ENCODE results near the gene MRNIP.

DNA sequence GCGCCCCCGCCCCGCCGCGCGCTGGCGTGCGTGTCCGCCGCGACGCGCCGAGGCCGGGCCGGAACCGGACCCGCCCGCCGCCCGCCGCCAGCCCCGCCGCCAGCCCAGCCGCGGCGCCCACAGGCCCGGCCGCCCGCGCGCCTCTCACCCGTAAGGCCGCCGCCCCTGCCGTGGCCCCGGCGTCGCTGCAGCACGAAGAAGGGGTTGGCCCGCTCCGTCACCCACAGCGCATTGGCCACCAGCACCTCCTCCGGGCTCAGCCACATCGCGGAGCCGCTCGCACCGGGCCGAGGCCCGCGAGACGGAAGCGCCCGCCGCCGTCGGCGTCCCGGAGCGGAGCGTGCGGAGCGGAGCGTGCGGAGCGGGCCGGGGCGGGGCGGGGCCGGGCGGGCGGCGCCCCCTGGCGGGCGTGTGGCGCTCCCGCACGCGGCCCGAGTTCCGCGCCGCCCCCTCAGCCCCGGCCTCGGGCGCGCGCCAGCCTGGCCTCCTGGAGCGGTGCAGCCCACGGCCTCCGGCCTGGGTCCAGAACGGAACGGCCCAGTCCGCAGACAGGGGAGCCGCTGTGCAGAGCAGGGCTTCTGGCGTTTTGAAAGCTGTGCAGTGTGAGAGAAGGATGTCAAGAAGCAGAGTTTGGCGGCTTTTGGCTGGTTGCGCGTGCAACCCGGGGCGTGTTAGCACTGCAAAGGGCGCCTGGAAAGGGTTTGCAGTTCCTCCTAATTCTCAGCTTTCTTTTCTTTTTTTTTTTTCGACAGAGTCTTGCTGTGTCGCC lies 49.1 kb upstream of the MRNIP start, which contains the start of gene TBC1D9B:
- TF ChIP-seq, protein P1, sequence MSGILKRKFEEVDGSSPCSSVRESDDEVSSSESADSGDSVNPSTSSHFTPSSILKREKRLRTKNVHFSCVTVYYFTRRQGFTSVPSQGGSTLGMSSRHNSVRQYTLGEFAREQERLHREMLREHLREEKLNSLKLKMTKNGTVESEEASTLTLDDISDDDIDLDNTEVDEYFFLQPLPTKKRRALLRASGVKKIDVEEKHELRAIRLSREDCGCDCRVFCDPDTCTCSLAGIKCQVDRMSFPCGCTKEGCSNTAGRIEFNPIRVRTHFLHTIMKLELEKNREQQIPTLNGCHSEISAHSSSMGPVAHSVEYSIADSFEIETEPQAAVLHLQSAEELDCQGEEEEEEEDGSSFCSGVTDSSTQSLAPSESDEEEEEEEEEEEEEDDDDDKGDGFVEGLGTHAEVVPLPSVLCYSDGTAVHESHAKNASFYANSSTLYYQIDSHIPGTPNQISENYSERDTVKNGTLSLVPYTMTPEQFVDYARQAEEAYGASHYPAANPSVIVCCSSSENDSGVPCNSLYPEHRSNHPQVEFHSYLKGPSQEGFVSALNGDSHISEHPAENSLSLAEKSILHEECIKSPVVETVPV (CRISPR knock-in tag; IDR thresholded peaks at IDR 0.05), result no peak
- TF ChIP-seq ZNF565 (CRISPR knock-in tag; conservative IDR thresholded peaks at IDR 0.05; ENCODE audit: low read depth), result no peak
- TF ChIP-seq ZFP30 (CRISPR knock-in tag; IDR thresholded peaks at IDR 0.05), result no peak
- TF ChIP-seq ZFP3 (CRISPR knock-in tag; IDR thresholded peaks at IDR 0.05), result no peak
- no peak for TF ChIP-seq TCF4 (CRISPR knock-in tag; IDR thresholded peaks at IDR 0.05; ENCODE audit: borderline replicate concordance)
- TF ChIP-seq SNAI2 (CRISPR knock-in tag; IDR thresholded peaks at IDR 0.05), result no peak
- TF ChIP-seq GLIS3 (CRISPR knock-in tag; IDR thresholded peaks at IDR 0.05), result no peak
- no peak for TF ChIP-seq BACH2 (CRISPR knock-in tag; IDR thresholded peaks at IDR 0.05; ENCODE audit: borderline replicate concordance)
- TF ChIP-seq, protein P2, sequence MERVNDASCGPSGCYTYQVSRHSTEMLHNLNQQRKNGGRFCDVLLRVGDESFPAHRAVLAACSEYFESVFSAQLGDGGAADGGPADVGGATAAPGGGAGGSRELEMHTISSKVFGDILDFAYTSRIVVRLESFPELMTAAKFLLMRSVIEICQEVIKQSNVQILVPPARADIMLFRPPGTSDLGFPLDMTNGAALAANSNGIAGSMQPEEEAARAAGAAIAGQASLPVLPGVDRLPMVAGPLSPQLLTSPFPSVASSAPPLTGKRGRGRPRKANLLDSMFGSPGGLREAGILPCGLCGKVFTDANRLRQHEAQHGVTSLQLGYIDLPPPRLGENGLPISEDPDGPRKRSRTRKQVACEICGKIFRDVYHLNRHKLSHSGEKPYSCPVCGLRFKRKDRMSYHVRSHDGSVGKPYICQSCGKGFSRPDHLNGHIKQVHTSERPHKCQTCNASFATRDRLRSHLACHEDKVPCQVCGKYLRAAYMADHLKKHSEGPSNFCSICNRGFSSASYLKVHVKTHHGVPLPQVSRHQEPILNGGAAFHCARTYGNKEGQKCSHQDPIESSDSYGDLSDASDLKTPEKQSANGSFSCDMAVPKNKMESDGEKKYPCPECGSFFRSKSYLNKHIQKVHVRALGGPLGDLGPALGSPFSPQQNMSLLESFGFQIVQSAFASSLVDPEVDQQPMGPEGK (CRISPR knock-in tag; IDR thresholded peaks at IDR 0.05; ENCODE audit: borderline replicate concordance), result no peak
- TF ChIP-seq ZNF8 (CRISPR knock-in tag; IDR thresholded peaks at IDR 0.05), result no peak
- TF ChIP-seq ESRRG (CRISPR knock-in tag; IDR thresholded peaks at IDR 0.05), result no peak
- no peak for TF ChIP-seq ZC3H10 (CRISPR knock-in tag; IDR thresholded peaks at IDR 0.05)
- no peak for TF ChIP-seq OSR1 (CRISPR knock-in tag; IDR thresholded peaks at IDR 0.05)
- no peak for TF ChIP-seq ZNF70 (CRISPR knock-in tag; IDR thresholded peaks at IDR 0.05)
